ENCODE data around the gene NOA1. TPM values are rescaled to one million over a fixed set of nuclear protein-coding genes. Genes with fewer than 3 reads are reported as not detected.
A peak's percentile ranks its signal among the peaks of the same experiment; 100 is the strongest.

The NOA1 gene
- total RNA-seq, 3 donors from 2014 or later, result 21.4 to 21.8 (median 21.4) TPM

- Histone ChIP-seq H3K4me3 (no peak overlapping the region), H3K36me3 (ENCODE audit: low read depth) (no peaks in the 10 kb centered on the region), H3K9me3 (no peaks in the 10 kb centered on the region), H3K4me1 (ENCODE audit: low read depth) (peaks cover 22% of the 10 kb centered on the region)
- no peak for TF ChIP-seq CTCF (IDR thresholded peaks at IDR 0.05)
- ATAC-seq (no peak), DNase-seq (no peak)
- intact Hi-C loops (cut with DNase I, micrococcal nuclease), result no loop called here
These were observed 4.4 kb upstream of the NOA1 start for GRCh38 chr4:56981795-56982201.

- no peaks in the 10 kb centered on the region for H3K36me3 ChIP-seq (ENCODE audit: low read depth)
- H3K9me3 ChIP-seq, result no peaks in the 10 kb centered on the region
- no peak for ATAC-seq
- DNase-seq, result peak; percentile 40 to 63 (median 41)
- TF ChIP-seq CTCF (IDR thresholded peaks at IDR 0.05), result no peak
- H3K4me1 ChIP-seq (ENCODE audit: low read depth), result peaks cover 29% of the 10 kb centered on the region
- peak overlapping the region; percentile 66 for H3K4me3 ChIP-seq
- intact Hi-C loops (cut with DNase I, micrococcal nuclease), result no loop called here
These were observed 2.1 kb upstream of the NOA1 start for GRCh38 chr4:56979421-56980072.

- ATAC-seq (peak; percentile 78), DNase-seq (peak; percentile 95 to 96 (median 95))
- H3K4me1 ChIP-seq (ENCODE audit: low read depth), result peaks cover 29% of the 10 kb centered on the region
- H3K4me3 ChIP-seq, result peak within 1 kb of the TSS; percentile 66
- H3K36me3 ChIP-seq (ENCODE audit: low read depth), result no peaks in the 10 kb centered on the region
- H3K9me3 ChIP-seq, result peaks cover 2% of the 10 kb centered on the region
- TF ChIP-seq CTCF (IDR thresholded peaks at IDR 0.05), result no peak
- intact Hi-C loops (cut with DNase I, micrococcal nuclease), result no loop called here
These were observed 1.4 kb upstream of the NOA1 start, which contains the start of gene POLR2B for GRCh38 chr4:56978750-56979303. Gene POLR2B, plus strand, starts transcription at chr4:56978896. Its CDS starts 90 bp downstream, at chr4:56978986.

GRCh38 chr4:56976837-56977320, 527 bp downstream of the NOA1 start:
- Histone ChIP-seq H3K4me1 (ENCODE audit: low read depth) (peaks cover 29% of the 10 kb centered on the region), H3K9me3 (peaks cover 13% of the 10 kb centered on the region), H3K36me3 (ENCODE audit: low read depth) (peaks cover 15% of the 10 kb centered on the region), H3K4me3 (peak overlapping the region; percentile 66)
- intact Hi-C loops (cut with DNase I, micrococcal nuclease), result no loop called here
- DNase-seq (peak; percentile 71 to 87 (median 83)), ATAC-seq (peak; percentile 81)
- no peak for TF ChIP-seq CTCF (IDR thresholded peaks at IDR 0.05)

GRCh38 chr4:56976283-56976836, 1.0 kb downstream of the NOA1 start:
- Histone ChIP-seq H3K36me3 (ENCODE audit: low read depth) (peaks cover 15% of the 10 kb centered on the region), H3K9me3 (peaks cover 13% of the 10 kb centered on the region), H3K4me3 (peak overlapping the region; percentile 66), H3K4me1 (ENCODE audit: low read depth) (peaks cover 25% of the 10 kb centered on the region)
- ATAC-seq, result peak; percentile 4
- intact Hi-C loops (cut with DNase I, micrococcal nuclease), result no loop called here
- TF ChIP-seq CTCF (IDR thresholded peaks at IDR 0.05), result no peak
- no peak for DNase-seq
